H9 (cell line): ENCODE measurements around the gene KIZ. TPM values are rescaled to one million over a fixed set of nuclear protein-coding genes. Genes with fewer than 3 reads are reported as not detected.

Experiments used
- DNase-seq: peaks from one replicate; pipeline ENCODE4 v3.0.0-alpha.2; 2017
- H2AFZ ChIP-seq: one replicate; pipeline ENCODE4 v1.6.1; 2013; ENCODE audit warnings: mild to moderate bottlenecking, low read length, control low read depth, moderate library complexity
- H2AK5ac ChIP-seq: 2 replicates; pipeline ENCODE4 v1.6.1; 2013; ENCODE audit warnings: low read length, control low read depth, mixed read lengths; ENCODE audit not compliant: insufficient read length
- H2BK120ac ChIP-seq: one replicate; pipeline ENCODE4 v1.6.1; 2013; ENCODE audit warnings: low read depth, mild to moderate bottlenecking, low read length, control low read depth, inconsistent platforms; ENCODE audit not compliant: poor library complexity, severe bottlenecking
- H2BK12ac ChIP-seq: 2 replicates; pipeline ENCODE4 v1.6.1; 2013; ENCODE audit warnings: low read length, control low read depth, mixed read lengths, low read depth; ENCODE audit not compliant: insufficient read length
- H2BK15ac ChIP-seq: 2 replicates; pipeline ENCODE4 v1.6.1; 2013; ENCODE audit warnings: low read depth, low read length, control low read depth
- H2BK20ac ChIP-seq: one replicate; pipeline ENCODE4 v1.6.1; 2013; ENCODE audit warnings: low read depth, mild to moderate bottlenecking, low read length, control low read depth, inconsistent platforms; ENCODE audit not compliant: poor library complexity, severe bottlenecking
- H2BK5ac ChIP-seq: 2 replicates; pipeline ENCODE4 v1.6.1; 2013; ENCODE audit warnings: low read length, control low read depth, mixed read lengths; ENCODE audit not compliant: insufficient read length
- H3K14ac ChIP-seq: 2 replicates; pipeline ENCODE4 v1.6.1; 2013; ENCODE audit warnings: low read length, control low read depth; ENCODE audit not compliant: insufficient read depth
- H3K18ac ChIP-seq: 2 replicates; pipeline ENCODE4 v1.6.1; 2013; ENCODE audit warnings: low read depth, mild to moderate bottlenecking, mixed read lengths, low read length, control low read depth; ENCODE audit not compliant: insufficient read length
- H3K23ac ChIP-seq: 2 replicates; pipeline ENCODE4 v1.6.1; 2013; ENCODE audit warnings: low read length, control low read depth, mixed read lengths, low read depth; ENCODE audit not compliant: insufficient read length
- H3K23me2 ChIP-seq: 2 replicates; pipeline ENCODE4 v1.6.1; 2013; ENCODE audit warnings: low read depth, mild to moderate bottlenecking, mixed read lengths, low read length, control low read depth; ENCODE audit not compliant: insufficient read length, poor library complexity, severe bottlenecking
- H3K27ac ChIP-seq: 2 replicates; pipeline ENCODE4 v1.5.1; 2013; ENCODE audit warnings: low read length, control low read depth, mixed read lengths, low read depth; ENCODE audit not compliant: insufficient read length
- H3K27me3 ChIP-seq: 2 replicates; pipeline ENCODE4 v1.6.1; 2013; ENCODE audit warnings: low read length, control low read depth, inconsistent platforms; ENCODE audit not compliant: insufficient read depth
- H3K4ac ChIP-seq: 2 replicates; pipeline ENCODE4 v1.6.1; 2013; ENCODE audit warnings: low read depth, mild to moderate bottlenecking, control low read depth, inconsistent platforms, low read length, moderate library complexity
- H3K4me1 ChIP-seq: 2 replicates; pipeline ENCODE4 v1.6.1; 2013; ENCODE audit warnings: low read length, control low read depth, inconsistent platforms; ENCODE audit not compliant: insufficient read depth
- H3K4me2 ChIP-seq: 2 replicates; pipeline ENCODE4 v1.6.1; 2013; ENCODE audit warnings: low read length, control low read depth, mixed read lengths; ENCODE audit not compliant: insufficient read length, insufficient read depth
- H3K56ac ChIP-seq: 2 replicates; pipeline ENCODE4 v1.6.1; 2013; ENCODE audit warnings: low read depth, mild to moderate bottlenecking, mixed read lengths, low read length, control low read depth; ENCODE audit not compliant: insufficient read length
- H3K79me1 ChIP-seq: 2 replicates; pipeline ENCODE4 v1.6.1; 2013; ENCODE audit warnings: low read depth, mild to moderate bottlenecking, moderate library complexity, low read length, control low read depth, inconsistent platforms; ENCODE audit not compliant: insufficient read depth, poor library complexity, severe bottlenecking
- H3K79me2 ChIP-seq: 2 replicates; pipeline ENCODE4 v1.6.1; 2013; ENCODE audit warnings: low read length, control low read depth, inconsistent platforms; ENCODE audit not compliant: insufficient read depth
- H3K9ac ChIP-seq: 2 replicates; pipeline ENCODE4 v1.6.1; 2013; ENCODE audit warnings: low read length, control low read depth, mixed read lengths; ENCODE audit not compliant: insufficient read length; ENCODE audit errors: extremely low read depth
- H3K9me3 ChIP-seq: one replicate; pipeline ENCODE4 v1.6.1; 2013; ENCODE audit warnings: low read depth, low read length, inconsistent platforms; ENCODE audit not compliant: control insufficient read depth
- H3T11ph ChIP-seq: one replicate; pipeline ENCODE4 v1.6.1; 2013; ENCODE audit warnings: mild to moderate bottlenecking, low read length, control low read depth, inconsistent platforms
- H4K20me1 ChIP-seq: one replicate; pipeline ENCODE4 v1.6.1; 2013; ENCODE audit not compliant: control insufficient read depth, insufficient read length, insufficient read depth
- H4K5ac ChIP-seq: 2 replicates; pipeline ENCODE4 v1.6.1; 2013; ENCODE audit warnings: low read depth, mild to moderate bottlenecking, mixed read lengths, low read length, control low read depth; ENCODE audit not compliant: insufficient read length
- H4K8ac ChIP-seq: replicated peaks from 2 replicates; pipeline ENCODE4 v1.6.1; 2013; ENCODE audit warnings: low read length, control low read depth, mixed read lengths, low read depth; ENCODE audit not compliant: insufficient read length
- H4K91ac ChIP-seq: 2 replicates; pipeline ENCODE4 v1.6.1; 2013; ENCODE audit warnings: low read depth, mild to moderate bottlenecking, moderate library complexity, mixed read lengths, low read length, control low read depth; ENCODE audit not compliant: insufficient read length
- H3K27ac Mint-ChIP-seq, 3 experiments: 2 replicates in 2 of 3; 3 replicates in 1 of 3; pipeline ENCODE4 v1.8.0; 2020 to 2021; ENCODE audit warnings: mixed read lengths in 3 of 3, mild to moderate bottlenecking in 1 of 3, moderate library complexity in 1 of 3
- H3K27me3 Mint-ChIP-seq: 2 replicates; pipeline ENCODE4 v1.8.0; 2021; ENCODE audit warnings: low read depth, mild to moderate bottlenecking, moderate library complexity, mixed read lengths
- H3K36me3 Mint-ChIP-seq, 3 experiments: 2 replicates in 2 of 3; 3 replicates in 1 of 3; pipeline ENCODE4 v1.8.0; 2020 to 2021; ENCODE audit warnings: low read depth in 3 of 3, mixed read lengths in 3 of 3; ENCODE audit not compliant: insufficient read depth in 1 of 3
- H3K4me1 Mint-ChIP-seq, 2 experiments: 2 replicates each; pipeline ENCODE4 v1.8.0; 2020; ENCODE audit warnings: mixed read lengths in 2 of 2
- H3K4me3 Mint-ChIP-seq, 2 experiments: 2 replicates in 1 of 2; 3 replicates in 1 of 2; pipeline ENCODE4 v1.8.0; 2020 to 2021; ENCODE audit warnings: mild to moderate bottlenecking in 2 of 2, mixed read lengths in 2 of 2, moderate library complexity in 1 of 2
- H3K9me3 Mint-ChIP-seq, 2 experiments: 2 replicates in 1 of 2; 3 replicates in 1 of 2; pipeline ENCODE4 v1.8.0; 2020; ENCODE audit warnings: mild to moderate bottlenecking in 2 of 2, mixed read lengths in 2 of 2, moderate library complexity in 1 of 2
- WGBS: extraction: QIAGEN DNeasy Blood & Tissue Kit; methylation state at CpG from one replicate; pipeline ENCODE4 v1.1.7; 2013; ENCODE audit warnings: missing lambda C conversion rate, low lambda C conversion rate, mixed read lengths; ENCODE audit not compliant: insufficient read length; ENCODE audit errors: extremely low coverage; 5-methylcytosine and 5-hydroxymethylcytosine counted together
- total RNA-seq: library from RNA; stranded (reverse); gene quantifications from 2 replicates; pipeline ENCODE4 v1.2.1, GENCODE V29; 2021
- TF ChIP-seq, protein P1 (sequence below): fragments of 200-600 bp; sonication (generic); conservative IDR thresholded peaks from 3 replicates; pipeline ENCODE4 v1.8.0; 2021; ENCODE audit warnings: antibody characterized with exemption, mild to moderate bottlenecking

The KIZ gene
- total RNA-seq, 1 experiment from 2014 or later = 29.3 TPM

DNA sequence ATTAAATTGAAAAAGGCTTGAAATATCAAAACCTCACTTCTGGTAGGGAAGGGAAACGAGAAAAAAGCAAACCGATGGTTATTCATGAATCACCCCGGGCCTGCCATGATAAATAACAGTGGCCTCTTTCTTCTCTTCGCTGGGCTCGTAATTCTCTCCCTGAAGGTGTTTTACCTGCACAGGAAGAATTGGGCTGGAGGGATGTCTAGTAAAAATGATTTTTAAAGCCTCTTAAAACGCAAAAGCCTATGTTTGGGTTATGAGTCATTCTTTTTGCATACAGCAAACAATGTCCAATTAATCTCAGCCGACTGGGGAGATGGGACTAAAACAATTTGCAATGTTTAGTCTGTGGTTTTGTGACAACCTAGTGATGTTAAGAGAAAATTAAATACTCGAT, 36.5 kb upstream of the KIZ start:
- H3K27me3 ChIP-seq = no peaks in the 10 kb centered on the region
- no peak overlapping the region for H3K56ac ChIP-seq
- no CpG with 5 or more reads among the region's 8 CpGs for WGBS
- no peak for DNase-seq
- H2BK12ac ChIP-seq = no peak overlapping the region
- H3K79me1 ChIP-seq = no peaks in the 10 kb centered on the region
- no peak overlapping the region for H4K5ac ChIP-seq
- no peaks in the 10 kb centered on the region for H3K23me2 ChIP-seq
- H3K23ac ChIP-seq = no peak overlapping the region
- no peak overlapping the region for H3K27ac ChIP-seq
- Mint-ChIP-seq H3K36me3 (no peaks in the 10 kb centered on the region), H3K9me3 (no peaks in the 10 kb centered on the region), H3K27ac (no peak overlapping the region; a peak in 1 of 7 replicates), H3K27me3 (peaks cover 12% of the 10 kb centered on the region), H3K4me3 (no peak overlapping the region), H3K4me1 (peaks cover 31 to 47% of the 10 kb centered on the region in 2 experiments)
- H2AFZ ChIP-seq = no peak overlapping the region
- no peaks in the 10 kb centered on the region for H4K20me1 ChIP-seq
- no peak overlapping the region for H3T11ph ChIP-seq
- H3K4ac ChIP-seq = no peak overlapping the region
- TF ChIP-seq, protein P1, sequence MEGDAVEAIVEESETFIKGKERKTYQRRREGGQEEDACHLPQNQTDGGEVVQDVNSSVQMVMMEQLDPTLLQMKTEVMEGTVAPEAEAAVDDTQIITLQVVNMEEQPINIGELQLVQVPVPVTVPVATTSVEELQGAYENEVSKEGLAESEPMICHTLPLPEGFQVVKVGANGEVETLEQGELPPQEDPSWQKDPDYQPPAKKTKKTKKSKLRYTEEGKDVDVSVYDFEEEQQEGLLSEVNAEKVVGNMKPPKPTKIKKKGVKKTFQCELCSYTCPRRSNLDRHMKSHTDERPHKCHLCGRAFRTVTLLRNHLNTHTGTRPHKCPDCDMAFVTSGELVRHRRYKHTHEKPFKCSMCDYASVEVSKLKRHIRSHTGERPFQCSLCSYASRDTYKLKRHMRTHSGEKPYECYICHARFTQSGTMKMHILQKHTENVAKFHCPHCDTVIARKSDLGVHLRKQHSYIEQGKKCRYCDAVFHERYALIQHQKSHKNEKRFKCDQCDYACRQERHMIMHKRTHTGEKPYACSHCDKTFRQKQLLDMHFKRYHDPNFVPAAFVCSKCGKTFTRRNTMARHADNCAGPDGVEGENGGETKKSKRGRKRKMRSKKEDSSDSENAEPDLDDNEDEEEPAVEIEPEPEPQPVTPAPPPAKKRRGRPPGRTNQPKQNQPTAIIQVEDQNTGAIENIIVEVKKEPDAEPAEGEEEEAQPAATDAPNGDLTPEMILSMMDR = no peak
- H2BK20ac ChIP-seq = no peak overlapping the region
- H2BK5ac ChIP-seq = no peak overlapping the region
- no peaks in the 10 kb centered on the region for H3K79me2 ChIP-seq
- no peak overlapping the region for H3K18ac ChIP-seq
- no peak overlapping the region for H3K4me2 ChIP-seq
- peaks cover 16% of the 10 kb centered on the region; the same call in 1 of the 2 replicates for H3K4me1 ChIP-seq
- no peak overlapping the region for H4K91ac ChIP-seq
- no peak overlapping the region for H2BK15ac ChIP-seq
- no peaks in the 10 kb centered on the region for H3K9me3 ChIP-seq
- no peak overlapping the region for H2BK120ac ChIP-seq
- no peak overlapping the region for H2AK5ac ChIP-seq
- H3K14ac ChIP-seq = no peak overlapping the region
- H3K9ac ChIP-seq = no peak overlapping the region
- no peak overlapping the region for H4K8ac ChIP-seq
